Activated CD8-positive, alpha-beta T cell treated with anti-CD3 and anti-CD28 coated beads for 36 hours (primary cell): ENCODE data around the gene ROR2. TPM values are rescaled to one million over a fixed set of nuclear protein-coding genes. Genes with fewer than 3 reads are reported as not detected.

Source experiments
- ATAC-seq: fragments of 200-7000 bp; cut with Tn5 transposase; one replicate; pipeline ENCODE4 v1.10.0; 2021; ENCODE audit warnings: mild to moderate bottlenecking, moderate library complexity
- CTCF ChIA-PET: fragments of 350-600 bp; sonication (Branson Sonifier 250); formaldehyde crosslinking; loops from one replicate; lab custom pipeline; 2021; ENCODE audit warnings: antibody characterized with exemption; lab: Charles Lee
- POLR2A ChIA-PET: fragments of 350-600 bp; sonication (Branson Sonifier 250); formaldehyde crosslinking; loops from one replicate; lab custom pipeline; 2021; ENCODE audit warnings: antibody characterized with exemption; lab: Charles Lee
- DNase-seq: peaks from one replicate; pipeline ENCODE4 v3.0.0-alpha.2; 2020
- H3K27ac Mint-ChIP-seq: one replicate; pipeline ENCODE4 v1.8.0; 2021; ENCODE audit warnings: mild to moderate bottlenecking, mixed read lengths
- H3K27me3 Mint-ChIP-seq: one replicate; pipeline ENCODE4 v1.8.0; 2021; ENCODE audit warnings: mixed read lengths
- H3K36me3 Mint-ChIP-seq: one replicate; pipeline ENCODE4 v1.8.0; 2021; ENCODE audit warnings: low read depth, mixed read lengths
- H3K4me1 Mint-ChIP-seq: one replicate; pipeline ENCODE4 v1.8.0; 2021; ENCODE audit warnings: low read depth, mixed read lengths
- H3K4me3 Mint-ChIP-seq: one replicate; pipeline ENCODE4 v1.8.0; 2021; ENCODE audit warnings: mild to moderate bottlenecking, moderate library complexity, mixed read lengths
- H3K9me3 Mint-ChIP-seq: one replicate; pipeline ENCODE4 v1.8.0; 2021; ENCODE audit warnings: mixed read lengths
- CTCF ChIP-seq: fragments of 200-600 bp; IDR thresholded peaks from one replicate; pipeline ENCODE4 v1.8.0; 2022; ENCODE audit warnings: antibody characterized with exemption, mild to moderate bottlenecking
- intact Hi-C: fragments of 100-400 bp; cut with micrococcal nuclease; formaldehyde crosslinking; loops from one replicate; pipeline ENCODE4 v1.10.0; 2022
- total RNA-seq, 2 experiments: library from RNA; stranded (reverse); gene quantifications; one replicate each; pipeline ENCODE4 v1.2.3, GENCODE V29; 2021

ROR2 gene
- total RNA-seq, 2 experiments from 2014 or later: not detected

- ATAC-seq: no peak
- no peak overlapping the region for H3K4me3 Mint-ChIP-seq
- TF ChIP-seq CTCF: no peak
- no peak overlapping the region for H3K27ac Mint-ChIP-seq
- H3K36me3 Mint-ChIP-seq: no peaks in the 10 kb centered on the region
- ChIA-PET CTCF (no interaction called here), POLR2A (no interaction called here)
- H3K4me1 Mint-ChIP-seq: no peaks in the 10 kb centered on the region
- intact Hi-C loops: no loop called here
- no peak for DNase-seq
- H3K27me3 Mint-ChIP-seq: peaks cover 10% of the 10 kb centered on the region
- no peaks in the 10 kb centered on the region for H3K9me3 Mint-ChIP-seq
Observed at GRCh38 chr9:91532325-91532724, 417.7 kb downstream of the ROR2 start.

GRCh38 chr9:91530829-91531228 lies 419.2 kb downstream of the ROR2 start:
- no peak overlapping the region for H3K27ac Mint-ChIP-seq
- H3K4me1 Mint-ChIP-seq: no peaks in the 10 kb centered on the region
- no peaks in the 10 kb centered on the region for H3K9me3 Mint-ChIP-seq
- no peak overlapping the region for H3K4me3 Mint-ChIP-seq
- peaks cover 10% of the 10 kb centered on the region for H3K27me3 Mint-ChIP-seq
- no peak for DNase-seq
- ATAC-seq: no peak
- H3K36me3 Mint-ChIP-seq: no peaks in the 10 kb centered on the region
- no peak for TF ChIP-seq CTCF
- intact Hi-C loops: no loop called here
- POLR2A ChIA-PET: no interaction called here
- CTCF ChIA-PET: no interaction called here

DNA sequence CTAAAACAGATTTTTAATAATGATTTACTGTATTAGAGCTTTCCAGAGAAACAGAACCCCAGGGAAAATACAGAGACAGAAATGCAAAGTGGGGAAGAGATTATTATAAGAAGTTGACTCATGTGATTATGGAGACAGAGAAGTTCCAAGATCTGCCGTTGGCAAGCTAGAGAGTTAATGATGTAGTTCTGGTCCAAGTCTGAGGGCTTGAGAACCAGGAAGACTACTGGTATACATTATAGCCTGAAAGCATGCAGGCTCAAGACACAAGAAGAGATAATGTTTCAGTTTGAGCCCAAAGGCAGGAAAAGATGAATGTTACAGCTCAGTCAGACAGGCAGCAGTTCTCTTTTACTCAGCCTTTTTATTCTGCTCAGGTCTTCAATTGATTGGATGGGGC lies 427.5 kb downstream of the ROR2 start:
- ATAC-seq (no peak), DNase-seq (no peak)
- ChIA-PET POLR2A (no interaction called here), CTCF (no interaction called here)
- Mint-ChIP-seq H3K4me3 (no peak overlapping the region), H3K4me1 (no peaks in the 10 kb centered on the region), H3K9me3 (peaks cover 4% of the 10 kb centered on the region), H3K27me3 (peaks cover 21% of the 10 kb centered on the region), H3K36me3 (no peaks in the 10 kb centered on the region), H3K27ac (no peak overlapping the region)
- intact Hi-C loops: no loop called here
- no peak for TF ChIP-seq CTCF

GRCh38 chr9:91519520-91520277 lies 430.3 kb downstream of the ROR2 start:
- H3K36me3 Mint-ChIP-seq: peaks cover 2% of the 10 kb centered on the region
- CTCF ChIA-PET: no interaction called here
- DNase-seq (no peak), ATAC-seq (no peak)
- no peak for TF ChIP-seq CTCF
- intact Hi-C loops: no loop called here
- peaks cover under 1% of the 10 kb centered on the region for H3K9me3 Mint-ChIP-seq
- H3K27ac Mint-ChIP-seq: no peak overlapping the region
- POLR2A ChIA-PET: no interaction called here
- H3K4me1 Mint-ChIP-seq: peaks cover 7% of the 10 kb centered on the region
- peaks cover 36% of the 10 kb centered on the region for H3K27me3 Mint-ChIP-seq
- H3K4me3 Mint-ChIP-seq: no peak overlapping the region

- ATAC-seq: no peak
- ChIA-PET POLR2A (no interaction called here), CTCF (no interaction called here)
- H3K36me3 Mint-ChIP-seq: peaks cover 2% of the 10 kb centered on the region
- intact Hi-C loops: no loop called here
- peaks cover 7% of the 10 kb centered on the region for H3K4me1 Mint-ChIP-seq
- no peak overlapping the region for H3K27ac Mint-ChIP-seq
- H3K4me3 Mint-ChIP-seq: no peak overlapping the region
- H3K9me3 Mint-ChIP-seq: no peaks in the 10 kb centered on the region
- no peak for DNase-seq
- TF ChIP-seq CTCF: no peak
- H3K27me3 Mint-ChIP-seq: peaks cover 34% of the 10 kb centered on the region
Observed at GRCh38 chr9:91518462-91518861, 431.6 kb downstream of the ROR2 start.
